Measurements from ENCODE around the gene DMAP1.

GRCh38 chr1:44168520-44169098 is 44.7 kb upstream of the DMAP1 start:
- TF ChIP-seq CTCF (IDR thresholded peaks at IDR 0.05; ENCODE audit: low read length) (no peak), EZH2 (optimal IDR thresholded peaks at IDR 0.05; ENCODE audit: low read depth, low read length) (no peak)

Data from MM.1S (cell line).